Measurements from ENCODE around the gene CCR5AS.

- TF ChIP-seq CTCF (IDR thresholded peaks at IDR 0.05; ENCODE audit: control extremely low read depth in 1 of 3, insufficient read depth in 1 of 3, low read depth in 1 of 3, low read length in 3 of 3), result no peak
- TF ChIP-seq FOSL1 (IDR thresholded peaks at IDR 0.05; ENCODE audit: insufficient read depth, low read depth, low read length), result no peak
- TF ChIP-seq GABPA (IDR thresholded peaks at IDR 0.05; ENCODE audit: borderline replicate concordance, insufficient read depth, low read length), result no peak
- no peak for TF ChIP-seq EGR1 (IDR thresholded peaks at IDR 0.05; ENCODE audit: borderline replicate concordance, low read depth, low read length)
- no peak for TF ChIP-seq CHD1 (IDR thresholded peaks at IDR 0.05; ENCODE audit: low read depth, low read length)
- TF ChIP-seq TCF12 (IDR thresholded peaks at IDR 0.05; ENCODE audit: low read depth, low read length), result no peak
- no peak for TF ChIP-seq CREB1 (IDR thresholded peaks at IDR 0.05)
- TF ChIP-seq KDM1A (IDR thresholded peaks at IDR 0.05; ENCODE audit: borderline replicate concordance, low read length), result no peak
- TF ChIP-seq SP1 (IDR thresholded peaks at IDR 0.05; ENCODE audit: low read depth, low read length), result no peak
- no peak for TF ChIP-seq JUN (IDR thresholded peaks at IDR 0.05; ENCODE audit: low read depth, low read length)
- TF ChIP-seq POLR2A (IDR thresholded peaks at IDR 0.05; ENCODE audit: control extremely low read depth in 1 of 2, low read depth in 2 of 2, low read length in 2 of 2), result no peak
- TF ChIP-seq MAX (IDR thresholded peaks at IDR 0.05), result no peak
- no peak for TF ChIP-seq TEAD4 (IDR thresholded peaks at IDR 0.05; ENCODE audit: low read depth, low read length)
- TF ChIP-seq RFX5 (IDR thresholded peaks at IDR 0.05; ENCODE audit: borderline replicate concordance, low read depth, low read length), result no peak
Measured at GRCh38 chr3:46427916-46428833, 21.3 kb upstream of the CCR5AS start.
